ENCODE data around the gene RGS2.

Gene RGS2, protein sequence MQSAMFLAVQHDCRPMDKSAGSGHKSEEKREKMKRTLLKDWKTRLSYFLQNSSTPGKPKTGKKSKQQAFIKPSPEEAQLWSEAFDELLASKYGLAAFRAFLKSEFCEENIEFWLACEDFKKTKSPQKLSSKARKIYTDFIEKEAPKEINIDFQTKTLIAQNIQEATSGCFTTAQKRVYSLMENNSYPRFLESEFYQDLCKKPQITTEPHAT

DNA sequence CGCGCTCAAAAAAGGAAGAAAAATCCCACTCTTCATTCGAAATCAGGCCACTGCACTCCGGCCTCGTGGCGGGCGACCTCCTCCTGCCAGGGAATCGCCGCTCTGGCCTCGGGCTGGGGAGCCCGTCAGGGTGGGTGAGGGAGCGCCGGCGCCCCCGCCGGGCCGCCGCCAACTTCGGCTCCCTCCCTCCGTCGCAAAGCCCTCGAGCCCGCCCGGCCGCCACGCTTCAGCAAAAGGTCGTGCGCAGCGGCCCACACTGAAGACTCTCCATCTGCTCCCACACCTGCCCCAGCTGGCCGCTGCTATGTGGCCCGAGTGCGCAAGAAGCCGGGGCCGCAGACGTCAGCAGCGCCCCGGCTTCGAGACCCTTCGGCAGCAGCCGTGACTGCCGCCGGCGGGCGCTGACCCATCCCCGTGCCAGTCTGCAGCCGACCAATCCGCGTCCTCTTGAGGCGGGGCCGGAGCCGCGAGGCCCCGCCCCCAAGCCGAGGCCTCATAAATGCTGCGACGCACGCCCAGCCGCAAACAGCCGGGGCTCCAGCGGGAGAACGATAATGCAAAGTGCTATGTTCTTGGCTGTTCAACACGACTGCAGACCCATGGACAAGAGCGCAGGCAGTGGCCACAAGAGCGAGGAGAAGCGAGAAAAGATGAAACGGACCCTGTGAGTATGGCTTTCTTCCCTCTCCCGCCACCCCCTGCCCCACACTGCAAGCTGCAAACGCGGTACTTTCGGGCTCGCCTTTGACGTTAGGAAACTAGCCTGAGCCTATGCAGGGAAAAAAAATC lies at the start of gene RGS2:
Gene RGS2, plus strand, starts transcription at position 522 of the 789 bp plus-strand sequence. Its CDS starts 33 bp downstream, at position 555.
- DNase-seq (ENCODE audit: low read depth), result peak; percentile 85

DNA sequence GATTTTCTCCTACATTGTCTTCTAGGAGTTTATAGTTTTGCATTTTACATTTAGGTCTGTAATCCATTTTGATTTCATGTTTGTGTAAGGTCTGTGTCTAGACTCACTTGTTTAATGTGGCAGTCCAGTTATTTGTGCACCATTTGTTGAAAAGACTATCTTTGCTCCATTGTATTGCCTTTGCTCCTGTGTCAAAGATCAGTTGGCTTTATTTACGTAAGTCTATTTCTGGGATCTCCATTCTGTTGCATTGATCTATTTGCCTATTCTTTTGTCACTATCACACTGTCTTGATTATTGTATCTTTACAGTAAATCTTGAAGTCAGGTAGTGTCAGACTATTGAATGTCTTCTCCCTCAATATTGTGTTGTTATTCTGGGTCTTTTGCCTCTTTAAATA lies 49.7 kb upstream of the RGS2 start:
- no peak for DNase-seq (ENCODE audit: low read depth)

DNA sequence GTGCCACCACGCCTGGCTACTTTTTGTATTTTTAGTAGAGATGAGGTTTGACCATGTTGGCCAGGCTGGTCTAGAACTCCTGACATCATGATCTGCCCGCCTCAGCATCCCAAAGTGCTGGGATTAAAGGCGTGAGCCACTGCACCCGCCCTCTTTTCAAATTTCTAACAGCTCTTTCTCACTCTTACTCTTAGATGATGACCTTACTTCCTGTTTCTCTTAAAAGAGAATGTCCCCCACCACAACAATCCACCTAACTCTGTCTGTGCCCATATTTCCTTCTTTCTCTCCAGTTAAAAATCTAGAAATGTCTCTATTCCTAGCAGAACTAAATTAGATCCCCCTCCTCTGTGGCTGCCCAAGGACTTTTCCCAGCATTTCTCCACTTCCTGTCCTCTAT lies 46.6 kb upstream of the RGS2 start:
- no peak for DNase-seq (ENCODE audit: low read depth)

DNA sequence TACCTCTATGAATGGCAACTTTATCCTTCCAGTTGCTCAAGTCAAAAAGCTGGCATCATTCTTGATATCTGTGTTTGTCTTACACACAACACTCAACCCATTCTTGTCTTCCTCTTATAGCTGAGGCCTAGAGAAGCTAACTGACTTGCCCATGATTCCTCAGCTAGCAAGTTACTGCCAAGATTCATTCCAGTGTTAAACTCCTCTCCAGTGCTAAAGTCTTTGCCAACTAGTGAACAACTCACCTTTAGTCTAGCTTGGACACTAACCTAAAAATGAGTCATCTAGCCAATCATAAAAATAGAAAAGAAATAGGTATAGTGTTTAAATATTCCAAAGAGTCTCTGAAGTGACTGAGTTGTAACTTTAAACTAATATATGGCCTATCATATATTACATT lies 45.6 kb upstream of the RGS2 start:
- DNase-seq (ENCODE audit: low read depth), result peak; percentile 2

DNA sequence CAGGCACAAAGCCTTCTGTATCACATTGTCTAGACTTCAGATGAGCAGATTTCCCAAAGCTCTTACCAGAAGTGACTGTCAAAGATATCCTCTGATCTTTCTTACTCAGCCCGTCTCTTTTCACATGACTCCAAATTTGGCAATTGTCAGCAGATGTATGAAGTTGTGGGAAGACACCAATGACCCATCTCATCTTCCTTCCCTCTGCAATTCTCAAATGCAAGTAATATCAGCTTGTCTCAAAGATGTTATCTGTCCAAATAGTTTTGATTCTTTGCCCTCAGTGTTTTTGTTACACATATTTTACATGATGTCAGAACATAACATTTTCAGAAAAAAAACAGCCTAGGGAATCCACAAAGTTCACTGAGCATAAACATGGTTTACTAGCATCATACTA lies 45.1 kb upstream of the RGS2 start:
- peak; percentile 28 for DNase-seq (ENCODE audit: low read depth)

DNA sequence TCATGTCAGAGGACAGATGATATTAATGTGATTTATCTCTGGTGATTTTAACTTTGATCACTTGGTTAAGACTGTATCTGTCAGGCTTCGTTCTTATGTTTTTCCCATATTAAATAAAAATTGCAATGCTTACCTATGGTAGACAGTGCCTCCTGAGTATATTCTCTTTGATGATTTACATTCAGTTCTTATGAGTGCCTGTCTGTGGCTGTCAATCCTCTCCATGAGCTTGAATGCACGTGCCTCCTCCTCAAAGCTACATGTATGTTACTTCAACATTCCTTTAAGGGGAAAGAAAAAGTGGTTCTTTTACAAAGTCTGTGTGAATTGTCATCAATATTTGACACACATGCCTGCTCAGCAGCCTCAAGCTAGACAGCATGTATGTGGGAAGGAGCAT lies 44.2 kb upstream of the RGS2 start:
- no peak for DNase-seq (ENCODE audit: low read depth)

DNA sequence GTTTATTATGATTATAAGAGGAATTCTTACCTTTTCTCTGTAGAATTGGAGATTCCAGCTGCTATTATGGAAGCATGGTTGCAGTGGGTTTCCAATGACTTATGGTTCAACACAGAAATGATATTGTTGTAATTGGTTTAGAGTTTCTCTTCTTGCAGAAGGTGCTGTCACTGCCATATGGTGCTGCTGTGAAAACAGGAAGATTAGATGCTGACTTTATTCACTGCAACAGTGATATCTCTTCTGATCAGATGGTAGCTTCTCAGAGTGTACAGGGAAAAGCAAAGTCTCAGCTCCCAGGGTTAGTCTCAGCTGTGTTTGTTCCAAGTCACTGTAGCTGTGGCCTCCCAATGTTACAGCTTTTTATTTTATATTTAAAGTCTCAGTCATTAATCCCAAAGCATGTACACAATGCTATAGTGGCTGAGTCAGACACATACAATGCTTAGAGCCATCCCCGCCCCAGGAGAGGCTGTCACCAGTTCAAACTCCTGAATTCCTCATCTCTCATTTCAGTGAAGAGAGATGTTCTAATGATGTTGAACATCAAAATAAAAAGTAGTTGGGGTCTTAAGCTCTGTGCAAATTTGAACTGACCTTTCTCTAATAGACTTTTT lies 42.7 kb upstream of the RGS2 start:
- no peak for DNase-seq (ENCODE audit: low read depth)

DNA sequence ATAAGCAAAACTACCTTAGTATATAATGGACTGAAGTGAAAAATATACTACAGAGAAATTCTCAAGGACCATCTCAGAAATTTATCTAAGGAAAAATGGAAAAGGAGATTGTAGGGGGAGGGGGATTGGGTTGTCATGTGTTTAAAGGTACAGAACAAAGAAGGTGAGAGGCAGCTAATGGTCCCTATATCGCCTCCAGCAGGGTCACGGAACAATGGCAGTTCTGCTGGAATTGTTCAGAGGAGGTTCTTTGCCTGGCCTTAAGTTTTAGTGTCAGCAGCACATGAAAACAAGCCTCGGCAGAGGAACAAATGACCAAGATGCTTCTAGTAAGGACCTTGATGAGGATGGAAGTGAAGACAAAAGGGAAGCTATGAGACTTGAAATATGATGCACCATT lies 42.0 kb upstream of the RGS2 start:
- no peak for DNase-seq (ENCODE audit: low read depth)

DNA sequence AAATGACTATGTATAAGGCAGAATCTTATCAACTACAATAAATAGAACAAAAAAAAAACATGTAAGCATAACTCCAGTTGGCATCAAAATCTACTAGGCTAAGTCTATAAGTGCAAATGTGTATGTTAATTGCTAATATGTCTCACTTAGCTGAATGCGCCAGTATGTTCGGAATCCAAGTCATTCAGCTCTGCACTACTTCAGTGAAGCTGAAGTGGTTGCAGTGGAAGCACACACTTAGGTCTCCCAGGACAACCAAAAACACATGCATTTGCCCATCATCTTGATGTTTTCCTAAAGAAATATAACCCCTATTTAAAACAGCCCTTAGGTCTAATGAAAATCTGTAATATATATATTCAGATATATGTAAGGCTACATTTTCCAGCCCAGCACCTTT lies 41.0 kb upstream of the RGS2 start:
- DNase-seq (ENCODE audit: low read depth), result no peak

DNA sequence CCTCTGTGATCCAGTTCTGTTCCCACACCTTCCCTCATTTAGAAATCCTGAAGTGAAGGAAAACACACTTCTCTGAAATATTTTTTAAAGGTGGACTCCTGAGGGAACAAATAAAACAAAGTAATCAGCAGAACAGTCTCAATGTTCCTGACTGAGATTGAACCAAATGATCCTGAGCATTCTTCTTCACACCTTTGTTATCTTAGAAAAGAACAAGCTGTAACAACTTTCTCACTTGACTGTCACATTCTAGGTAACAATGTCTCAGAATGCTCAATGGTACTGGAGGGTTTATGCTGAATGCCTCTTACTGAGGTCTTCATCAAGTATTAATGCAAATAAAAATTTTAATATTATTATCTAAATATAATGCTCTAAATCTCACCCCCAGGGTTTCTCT lies 40.4 kb upstream of the RGS2 start:
- DNase-seq (ENCODE audit: low read depth), result no peak

DNA sequence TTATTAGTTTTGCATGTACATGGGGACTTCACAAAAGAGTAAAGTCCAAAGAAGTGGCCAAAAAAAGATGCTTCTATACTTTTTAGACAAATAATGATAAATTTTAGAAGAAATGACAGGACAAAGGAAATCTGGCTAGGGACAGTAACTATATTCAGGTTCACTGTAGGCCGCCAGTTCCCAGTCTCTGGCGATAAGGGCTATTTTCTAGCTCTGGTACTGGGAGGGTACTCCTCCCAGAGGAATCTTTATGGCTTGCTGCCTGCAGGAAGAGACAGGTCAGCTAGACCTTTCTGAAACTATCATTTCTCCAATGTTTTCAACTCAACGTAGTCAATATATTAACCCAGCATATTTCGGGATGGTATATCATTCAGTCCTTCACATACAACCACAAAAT lies 37.5 kb upstream of the RGS2 start:
- DNase-seq (ENCODE audit: low read depth), result no peak

DNA sequence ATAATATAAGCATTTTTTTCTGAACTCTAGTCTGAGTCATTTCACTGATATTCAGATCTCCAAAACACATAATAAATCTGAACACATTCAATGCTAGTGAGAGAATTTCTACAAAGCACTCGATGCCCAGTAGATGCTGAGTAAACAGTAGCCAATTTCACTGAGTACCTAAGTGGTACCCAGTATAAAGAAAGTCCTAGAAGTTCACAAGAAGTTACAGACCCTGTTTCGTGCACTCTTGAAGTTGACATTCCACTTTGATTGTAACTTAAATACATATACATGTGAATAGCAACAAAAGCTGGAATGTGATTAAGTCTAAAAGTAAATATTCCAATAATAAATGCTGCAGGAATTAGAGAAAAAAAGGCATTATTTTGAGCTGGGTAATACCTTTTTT lies 33.2 kb upstream of the RGS2 start:
- DNase-seq (ENCODE audit: low read depth), result no peak

DNA sequence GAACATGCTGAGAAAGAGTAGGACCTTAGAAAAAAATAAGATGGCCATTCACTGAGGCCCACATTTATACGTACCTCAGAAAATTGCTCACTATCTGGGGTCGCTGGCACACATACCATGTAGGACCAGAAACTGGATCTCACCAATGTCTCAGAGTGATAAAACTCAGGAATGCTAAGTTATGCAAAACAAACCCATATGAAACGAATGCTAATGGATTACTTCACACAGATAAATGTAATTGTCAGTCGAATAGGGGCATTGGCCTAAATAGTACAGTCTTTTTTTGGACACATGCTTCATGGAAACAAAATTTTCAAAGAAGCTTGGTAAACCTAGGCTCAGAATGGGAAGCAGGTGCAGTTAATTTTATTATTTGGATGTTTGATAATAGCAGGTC lies 32.6 kb upstream of the RGS2 start:
- DNase-seq (ENCODE audit: low read depth), result no peak

DNA sequence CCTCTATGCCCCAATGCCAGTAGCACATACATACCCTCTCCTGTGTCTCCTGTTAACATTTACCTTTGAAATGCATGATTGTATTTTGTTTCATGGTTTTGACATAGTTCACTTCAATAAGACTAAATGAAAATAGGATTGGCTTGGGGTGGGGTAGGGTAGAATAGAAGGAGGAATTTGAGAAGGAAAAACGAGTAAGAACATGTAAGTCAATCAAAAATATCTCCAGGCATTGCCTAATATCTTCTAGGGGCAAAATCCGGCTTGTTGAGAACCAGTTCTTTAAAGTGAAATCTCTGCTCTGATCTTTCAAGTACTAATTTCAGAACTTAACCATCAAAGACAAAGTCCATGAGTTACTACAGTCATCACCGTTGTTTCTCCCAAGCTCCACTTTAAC lies 31.8 kb upstream of the RGS2 start:
- DNase-seq (ENCODE audit: low read depth), result no peak

DNA sequence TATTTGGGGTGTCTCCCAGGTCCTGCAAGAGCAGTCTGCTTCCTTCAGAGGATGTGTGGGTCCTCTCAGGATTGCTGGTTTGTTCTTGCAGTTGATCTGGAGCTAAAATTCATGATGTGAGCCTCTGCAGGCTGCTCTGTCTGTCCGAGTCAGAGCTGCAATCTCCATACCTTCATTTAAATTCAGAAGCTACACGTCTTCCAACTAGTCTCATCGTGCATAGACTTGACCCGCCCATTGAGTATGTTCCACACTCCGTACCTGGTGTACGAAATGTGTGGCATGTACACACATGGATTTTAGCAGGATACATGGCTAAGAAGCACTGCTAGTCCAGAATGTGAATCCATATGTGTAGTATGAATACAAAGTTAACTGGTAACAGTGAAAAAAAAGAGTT lies 25.0 kb upstream of the RGS2 start:
- no peak for DNase-seq (ENCODE audit: low read depth)

DNA sequence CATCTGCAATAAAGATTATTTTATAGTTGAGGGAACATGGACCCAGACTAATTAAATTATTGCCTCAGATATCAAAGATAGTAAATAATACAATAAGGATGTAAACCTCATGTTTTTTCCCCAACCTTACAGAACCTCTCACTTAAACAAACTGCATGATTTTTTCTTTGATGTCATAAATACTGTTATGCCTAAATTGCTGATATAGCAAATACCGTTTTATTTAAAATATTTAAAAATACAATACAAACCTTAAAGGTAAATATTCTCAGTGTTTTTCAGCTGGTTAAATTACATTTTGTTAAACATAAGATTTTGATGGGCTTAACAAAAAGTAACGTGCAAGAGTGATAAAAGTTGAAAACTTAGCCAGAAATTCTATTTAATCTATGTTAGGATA lies 24.4 kb upstream of the RGS2 start:
- DNase-seq (ENCODE audit: low read depth), result no peak

DNA sequence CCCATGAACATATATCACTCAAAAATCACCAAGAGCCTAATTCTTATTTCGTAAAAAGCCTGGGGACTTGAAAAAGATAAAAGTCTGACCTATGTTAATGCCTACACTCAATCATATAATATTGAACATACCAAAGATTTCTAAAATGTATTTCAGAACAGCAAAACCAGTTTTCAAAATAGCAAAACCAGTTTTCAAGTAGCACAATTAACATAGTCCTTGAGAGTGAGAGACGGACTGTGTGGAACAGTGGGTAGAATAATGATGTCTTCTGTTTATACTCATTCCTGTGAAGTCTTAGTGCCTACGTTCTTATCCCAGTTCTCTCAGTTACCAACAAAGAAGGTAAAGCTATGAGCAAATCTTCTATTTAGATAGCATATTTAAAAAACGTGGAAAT lies 22.3 kb upstream of the RGS2 start:
- no peak for DNase-seq (ENCODE audit: low read depth)

DNA sequence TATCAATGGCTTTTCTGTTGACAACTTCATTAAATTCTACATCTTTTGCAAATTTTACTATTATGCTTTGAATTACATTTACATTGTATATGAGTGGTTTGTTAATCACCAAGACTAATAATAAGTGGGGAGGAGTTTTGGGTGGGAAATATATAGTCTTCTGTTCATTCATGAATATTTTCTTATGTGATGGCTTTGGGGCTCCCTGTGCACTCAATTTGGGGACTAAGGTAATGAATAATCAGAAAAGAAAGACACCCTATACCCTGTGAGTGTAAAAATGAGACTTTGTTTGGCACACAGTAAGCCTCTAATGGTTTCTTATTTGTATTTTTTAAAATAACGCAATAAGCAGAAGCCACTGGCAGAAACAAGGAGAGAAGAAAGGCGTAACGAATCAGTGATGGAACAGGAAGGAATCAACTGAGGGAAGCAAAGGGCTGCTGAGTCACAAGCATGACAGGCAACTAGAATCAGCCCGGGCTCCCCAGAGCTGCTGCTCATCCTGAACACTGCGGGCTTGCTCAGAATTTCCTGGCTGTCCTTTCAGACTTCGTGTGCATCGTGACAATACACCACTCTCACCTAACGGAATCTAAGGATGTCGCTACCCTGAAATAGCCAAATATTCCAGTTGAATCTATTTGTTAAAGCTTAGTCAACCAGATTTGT lies 20.8 kb upstream of the RGS2 start:
- DNase-seq (ENCODE audit: low read depth), result peak; percentile 51

DNA sequence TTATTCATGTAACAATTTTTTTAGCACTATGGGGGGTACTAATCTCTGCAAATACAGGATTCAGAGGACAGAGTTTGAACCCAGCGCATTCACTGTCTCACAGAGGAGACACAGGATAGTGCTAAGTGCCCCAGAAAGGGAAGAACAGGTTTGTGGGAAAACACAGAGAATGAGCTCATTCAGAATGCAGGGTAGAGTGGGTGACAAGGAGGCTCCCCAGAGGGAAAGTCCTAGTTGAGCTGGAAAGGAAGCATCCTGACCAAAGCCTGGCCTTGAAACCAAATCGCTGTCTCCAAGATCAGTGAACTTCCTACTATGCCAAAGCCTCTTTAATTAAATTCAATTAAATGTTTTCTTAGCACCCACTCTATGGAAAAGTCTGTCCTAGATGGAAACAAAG lies 19.0 kb upstream of the RGS2 start:
- no peak for DNase-seq (ENCODE audit: low read depth)

DNA sequence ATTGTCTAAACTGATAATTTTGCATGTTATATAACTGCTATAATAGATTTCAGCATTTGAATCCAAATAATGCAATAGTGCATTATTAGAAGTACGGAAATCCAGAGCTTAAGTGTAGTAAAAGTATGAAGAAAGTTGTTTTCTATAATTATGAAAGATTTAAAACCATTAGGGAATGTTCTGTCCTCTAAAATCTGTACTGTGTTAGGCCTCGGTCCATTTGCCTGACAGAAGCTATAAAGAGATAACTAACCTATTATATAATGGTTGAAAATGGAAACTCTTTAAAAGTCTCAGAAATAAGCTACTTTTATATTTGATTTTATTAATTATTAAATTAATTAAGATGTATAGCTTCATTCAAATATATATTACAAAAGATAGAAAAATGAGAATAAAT lies 16.2 kb upstream of the RGS2 start:
- no peak for DNase-seq (ENCODE audit: low read depth)

DNA sequence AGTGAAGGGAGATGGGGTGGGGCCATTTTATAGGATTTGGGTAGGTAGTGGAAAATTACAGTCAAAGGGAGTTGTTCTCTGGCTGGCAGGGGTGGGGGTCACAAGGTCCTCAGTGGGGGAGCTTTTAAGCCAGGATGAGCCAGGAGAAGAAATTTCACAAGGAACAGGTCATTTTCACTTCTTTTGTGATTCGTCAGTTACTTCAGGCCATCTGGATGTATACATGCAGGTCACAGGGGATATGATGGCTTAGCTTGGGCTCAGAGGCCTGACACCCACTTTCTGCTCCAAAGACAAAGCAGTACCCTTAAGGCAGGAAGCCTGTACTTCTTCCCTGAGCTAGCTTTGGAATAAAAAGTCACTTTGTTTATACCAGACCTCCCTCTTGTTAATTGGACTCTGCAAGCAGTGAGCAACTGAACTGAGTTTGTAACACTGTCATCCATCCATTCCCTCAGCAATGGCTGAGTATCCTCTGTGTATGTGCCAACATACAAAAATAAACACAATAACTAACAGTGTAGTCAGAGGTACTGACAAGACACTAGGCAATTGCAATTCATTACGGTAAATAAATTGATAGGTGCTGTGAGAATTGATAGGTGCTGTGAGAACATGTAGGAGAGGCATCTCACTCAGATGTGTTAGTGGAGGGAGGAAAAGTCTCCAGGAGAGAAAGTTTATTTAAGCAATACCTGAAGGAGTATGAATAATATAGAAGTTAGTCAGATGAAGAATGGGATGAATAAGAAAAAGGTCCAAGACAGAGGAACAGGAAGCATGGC lies 14.7 kb upstream of the RGS2 start:
- no peak for DNase-seq (ENCODE audit: low read depth)

DNA sequence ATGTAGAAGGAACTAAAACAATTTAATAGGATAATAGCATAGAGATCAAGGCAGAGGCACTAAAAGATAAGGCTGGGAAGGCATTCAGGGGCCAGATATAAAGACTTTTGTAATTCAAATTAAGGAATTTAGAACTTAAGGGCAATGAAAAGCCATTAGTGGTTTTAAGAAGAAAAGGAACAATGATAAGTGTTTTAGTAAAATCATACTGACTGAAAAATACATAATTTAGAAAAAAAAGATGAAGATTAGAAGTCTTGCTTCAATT lies 14.1 kb upstream of the RGS2 start:
- DNase-seq (ENCODE audit: low read depth), result no peak

Data from fibroblast of the conjunctiva (primary cell).